DOHH2 (cell line): ENCODE measurements around the gene SMAP2.

Source experiments
- H3F3A ChIP-seq: fragments of 200-600 bp; sonication (generic), shearing (Covaris generic); 2 replicates; pipeline ENCODE4 v1.6.0; 2016; ENCODE audit warnings: antibody characterized with exemption, mild to moderate bottlenecking; ENCODE audit not compliant: control insufficient read depth, insufficient read depth
- H3K27ac ChIP-seq: fragments of 200-600 bp; sonication (generic); 2 replicates; pipeline ENCODE4 v1.5.1; 2014; ENCODE audit warnings: low read depth, mild to moderate bottlenecking, low read length, moderate library complexity
- H3K27me3 ChIP-seq: fragments of 200-600 bp; sonication (generic); 2 replicates; pipeline ENCODE4 v1.6.1; 2014; ENCODE audit warnings: mild to moderate bottlenecking, low read length, mixed read lengths; ENCODE audit not compliant: control insufficient read depth
- H3K36me3 ChIP-seq: fragments of 200-600 bp; sonication (generic); 2 replicates; pipeline ENCODE4 v1.6.1; 2014; ENCODE audit warnings: mild to moderate bottlenecking, low read length, moderate library complexity, mixed read lengths; ENCODE audit not compliant: control insufficient read depth
- H3K4me1 ChIP-seq: fragments of 200-600 bp; sonication (generic); 2 replicates; pipeline ENCODE4 v1.6.1; 2014; ENCODE audit warnings: mild to moderate bottlenecking, low read length, mixed read lengths; ENCODE audit not compliant: control insufficient read depth
- H3K4me2 ChIP-seq: fragments of 200-600 bp; sonication (generic); 2 replicates; pipeline ENCODE4 v1.6.0; 2014; ENCODE audit warnings: mild to moderate bottlenecking, low read length, moderate library complexity
- H3K4me3 ChIP-seq: fragments of 200-600 bp; sonication (generic); 2 replicates; pipeline ENCODE4 v1.5.1; 2014; ENCODE audit warnings: mild to moderate bottlenecking, low read length, mixed read lengths
- H3K79me2 ChIP-seq: fragments of 200-600 bp; sonication (generic); 2 replicates; pipeline ENCODE4 v1.6.1; 2014; ENCODE audit warnings: mild to moderate bottlenecking, low read length, mixed read lengths; ENCODE audit not compliant: control insufficient read depth
- H3K9me2 ChIP-seq: fragments of 200-600 bp; sonication (generic); replicated peaks from 2 replicates; pipeline ENCODE4 v1.6.1; 2014; ENCODE audit warnings: mild to moderate bottlenecking, low read length, mixed read lengths; ENCODE audit not compliant: control insufficient read depth
- H3K9me3 ChIP-seq: fragments of 200-600 bp; sonication (generic); 2 replicates; pipeline ENCODE4 v1.6.1; 2014; ENCODE audit warnings: antibody characterized with exemption, low read length, mixed read lengths; ENCODE audit not compliant: control insufficient read depth, insufficient read depth
- H4K20me1 ChIP-seq: fragments of 200-600 bp; sonication (generic); 2 replicates; pipeline ENCODE4 v1.6.0; 2014; ENCODE audit warnings: low read depth, mild to moderate bottlenecking, antibody characterized with exemption, low read length, moderate library complexity; ENCODE audit not compliant: control insufficient read depth, insufficient read depth
- CTCF ChIP-seq: fragments of 200-600 bp; sonication (generic); IDR thresholded peaks from one replicate; pipeline ENCODE4 v1.5.1; 2014; ENCODE audit warnings: antibody characterized with exemption, mild to moderate bottlenecking, low read depth, low read length; ENCODE audit not compliant: poor library complexity, severe bottlenecking
- EZH2phosphoT487 ChIP-seq: fragments of 200-600 bp; sonication (generic); IDR thresholded peaks from 2 replicates; pipeline ENCODE4 v1.6.1; 2017; ENCODE audit warnings: borderline replicate concordance, mild to moderate bottlenecking, antibody characterized with exemption, low read length, moderate library complexity, mixed read lengths

SMAP2 gene

GRCh38 chr1:40462956-40463590 lies 89.5 kb downstream of the SMAP2 start:
- Histone ChIP-seq H3K27ac (no peak overlapping the region), H3F3A (no peaks in the 10 kb centered on the region), H3K4me1 (no peaks in the 10 kb centered on the region), H3K79me2 (no peaks in the 10 kb centered on the region), H4K20me1 (no peaks in the 10 kb centered on the region), H3K27me3 (no peaks in the 10 kb centered on the region), H3K9me2 (no peaks in the 10 kb centered on the region), H3K4me2 (no peak overlapping the region), H3K9me3 (peaks cover 61% of the 10 kb centered on the region), H3K4me3 (no peak overlapping the region), H3K36me3 (peaks cover 53% of the 10 kb centered on the region)
- no peak for TF ChIP-seq EZH2phosphoT487
- no peak for TF ChIP-seq CTCF

- no peaks in the 10 kb centered on the region for H3K79me2 ChIP-seq
- no peaks in the 10 kb centered on the region for H3K4me1 ChIP-seq
- H3K27ac ChIP-seq: no peak overlapping the region
- H3K9me3 ChIP-seq: peaks cover 27% of the 10 kb centered on the region; the same call in 1 of the 2 replicates
- TF ChIP-seq EZH2phosphoT487 (no peak), CTCF (no peak)
- H3K4me3 ChIP-seq: no peak overlapping the region
- H4K20me1 ChIP-seq: no peaks in the 10 kb centered on the region
- H3K9me2 ChIP-seq: no peaks in the 10 kb centered on the region
- peaks cover 10% of the 10 kb centered on the region for H3K36me3 ChIP-seq
- H3K4me2 ChIP-seq: no peak overlapping the region
- no peaks in the 10 kb centered on the region for H3F3A ChIP-seq
- H3K27me3 ChIP-seq: no peaks in the 10 kb centered on the region
Observed at GRCh38 chr1:40469327-40469726, 95.8 kb downstream of the SMAP2 start.
